HG03097 (cell line): ENCODE measurements around the gene USP10.

ENCODE experiments used
- ATAC-seq: cut with Tn5 transposase; IDR thresholded peaks from one replicate; pipeline ENCODE4 v1.9.1; 2021; ENCODE audit not compliant: unreplicated experiment, low FRiP score

The USP10 gene

GRCh38 chr16:84819644-84820304, 120.0 kb downstream of the USP10 start, which contains the start of gene CRISPLD2:
CRISPLD2 (plus strand) TSS chr16:84819985; CDS start chr16:84838496, 18,511 bp downstream.
- ATAC-seq = no peak

GRCh38 chr16:84820305-84820684, 120.5 kb downstream of the USP10 start:
- no peak for ATAC-seq

- ATAC-seq = no peak
Measured at GRCh38 chr16:84820771-84821170, 121.0 kb downstream of the USP10 start.

DNA sequence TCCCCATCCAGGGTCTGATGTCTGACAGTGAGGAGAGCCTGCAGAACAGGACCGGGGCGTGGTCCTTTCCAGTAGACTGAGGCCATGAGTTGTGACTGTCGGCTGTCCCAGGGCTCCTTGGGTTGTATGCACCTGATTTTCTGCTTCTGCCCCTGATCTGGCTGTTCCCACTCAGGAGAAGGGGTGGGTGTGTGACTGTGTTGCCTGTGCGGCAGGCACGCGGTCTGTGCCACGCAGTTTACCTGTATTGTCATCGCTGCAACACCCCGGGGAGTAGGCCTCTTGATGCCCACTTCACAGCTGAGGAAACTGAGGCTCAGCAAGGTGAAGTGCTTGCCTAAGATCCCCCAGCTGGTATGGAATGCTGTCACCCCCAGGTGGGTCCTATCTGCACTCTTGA, 121.4 kb downstream of the USP10 start:
- ATAC-seq = no peak

DNA sequence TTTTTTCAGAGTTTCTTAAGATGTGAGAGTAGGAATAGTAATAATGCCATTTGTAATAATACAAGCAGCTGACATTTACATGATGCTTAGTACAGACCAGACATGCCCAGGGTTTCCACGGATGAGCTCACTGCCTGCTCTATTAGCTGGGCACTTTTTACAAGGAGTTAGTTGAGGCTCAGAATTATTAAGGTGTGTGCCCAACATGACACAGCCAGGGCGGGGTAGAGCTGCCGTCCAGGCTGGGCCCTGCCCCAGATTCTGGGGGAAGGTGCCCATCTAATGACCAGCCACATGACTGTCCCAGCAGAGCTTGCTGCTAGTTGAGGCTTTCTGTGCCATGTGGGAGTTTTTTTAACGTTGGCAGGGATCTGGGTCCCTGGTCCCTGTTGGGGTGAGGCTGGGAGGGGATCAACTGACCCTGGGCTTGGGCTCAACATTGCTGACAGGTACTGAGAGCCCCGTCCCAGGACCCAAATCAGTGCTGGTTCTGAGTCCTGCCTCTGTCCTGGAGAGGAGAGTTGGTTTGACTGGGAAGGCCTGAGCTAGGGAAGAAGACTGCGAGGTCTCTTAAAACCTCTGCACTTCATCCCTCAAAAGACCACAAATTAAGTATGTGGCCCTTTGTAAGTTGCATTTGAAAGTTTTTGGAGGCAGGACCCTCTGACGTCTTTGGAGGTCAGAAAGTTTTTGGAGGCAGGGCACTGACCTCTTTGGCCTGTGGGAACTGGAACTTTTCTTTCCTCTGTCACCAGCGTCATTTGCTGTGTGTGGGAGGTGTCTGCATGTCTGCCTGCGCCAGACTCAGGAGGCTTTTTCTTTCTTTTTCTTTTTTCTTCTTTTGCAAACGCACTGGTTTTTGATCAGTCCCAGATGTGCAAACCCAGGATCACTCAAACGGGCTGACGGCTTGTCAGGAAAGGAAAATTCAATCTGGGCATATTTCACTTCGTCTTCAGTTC, 122.2 kb downstream of the USP10 start:
- ATAC-seq = no peak

- no peak for ATAC-seq
Measured at GRCh38 chr16:84822990-84823389, 123.2 kb downstream of the USP10 start.

- no peak for ATAC-seq
Measured at GRCh38 chr16:84823484-84823883, 123.7 kb downstream of the USP10 start.

DNA sequence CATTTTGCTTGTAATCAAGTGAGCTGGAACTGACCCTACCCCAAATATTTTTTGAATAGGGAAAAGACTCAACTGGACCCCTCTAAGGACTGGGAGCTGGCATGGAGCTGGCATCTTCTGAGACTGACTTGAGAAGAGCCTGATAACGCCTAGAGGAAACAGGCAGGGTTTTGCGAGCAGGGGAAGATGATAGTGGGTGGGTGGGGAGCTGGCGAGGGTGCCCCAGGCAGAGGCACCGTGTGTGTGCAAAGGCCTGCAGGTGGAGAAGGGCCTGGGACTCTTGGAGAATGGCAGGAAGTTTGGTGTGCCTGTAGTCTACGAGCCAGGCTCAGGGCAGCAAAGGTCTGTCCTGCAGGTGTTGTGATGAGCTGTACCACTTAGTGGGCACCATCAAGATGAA, 124.1 kb downstream of the USP10 start:
- ATAC-seq = no peak

GRCh38 chr16:84825896-84826557, 126.2 kb downstream of the USP10 start:
- no peak for ATAC-seq

- ATAC-seq = no peak
Measured at GRCh38 chr16:84826558-84826941, 126.8 kb downstream of the USP10 start.

GRCh38 chr16:84827131-84827574, 127.4 kb downstream of the USP10 start:
- ATAC-seq = no peak

GRCh38 chr16:84827897-84828296, 128.1 kb downstream of the USP10 start:
- ATAC-seq = no peak

- ATAC-seq = no peak
Measured at GRCh38 chr16:84828322-84828721, 128.5 kb downstream of the USP10 start.
